DMS 273 (cell line): ENCODE results near the gene EVC2.
A peak's percentile ranks its signal among the peaks of the same experiment; 100 is the strongest.

Source experiments
- DNase-seq: peaks from one replicate; lab custom pipeline; 2025; ENCODE audit not compliant: unreplicated experiment; lab: John Stamatoyannopoulos, UW

The EVC2 gene

GRCh38 chr4:5708449-5709206 lies at the start of gene EVC2:
TSS of gene EVC2 (minus strand) at chr4:5708559. CDS start at chr4:5708513, 46 bp downstream.
- DNase-seq: peak; percentile 73

- DNase-seq: no peak
Measured at GRCh38 chr4:5757954-5758353, 49.6 kb upstream of the EVC2 start.

GRCh38 chr4:5757536-5757935 lies 49.2 kb upstream of the EVC2 start:
- DNase-seq: no peak

- no peak for DNase-seq
Measured at GRCh38 chr4:5757091-5757490, 48.7 kb upstream of the EVC2 start.

GRCh38 chr4:5756271-5756670 lies 47.9 kb upstream of the EVC2 start:
- no peak for DNase-seq

GRCh38 chr4:5755679-5756078 lies 47.3 kb upstream of the EVC2 start:
- no peak for DNase-seq

GRCh38 chr4:5755161-5755560 lies 46.8 kb upstream of the EVC2 start:
- DNase-seq: no peak

- DNase-seq: no peak
Measured at GRCh38 chr4:5754529-5754881, 46.1 kb upstream of the EVC2 start.

GRCh38 chr4:5753766-5754528 lies 45.6 kb upstream of the EVC2 start:
- DNase-seq: no peak

GRCh38 chr4:5753366-5753765 lies 45.0 kb upstream of the EVC2 start:
- no peak for DNase-seq

GRCh38 chr4:5752376-5753184 lies 44.2 kb upstream of the EVC2 start:
- no peak for DNase-seq

GRCh38 chr4:5751666-5752375 lies 43.5 kb upstream of the EVC2 start:
- DNase-seq: no peak

GRCh38 chr4:5750946-5751665 lies 42.7 kb upstream of the EVC2 start:
- DNase-seq: peak; percentile 72

GRCh38 chr4:5750052-5750945 lies 41.9 kb upstream of the EVC2 start:
- peak; percentile 26 for DNase-seq

- DNase-seq: no peak
Measured at GRCh38 chr4:5749568-5749967, 41.2 kb upstream of the EVC2 start.

- DNase-seq: peak; percentile 19
Measured at GRCh38 chr4:5747738-5748375, 39.5 kb upstream of the EVC2 start.

GRCh38 chr4:5746829-5747737 lies 38.7 kb upstream of the EVC2 start:
- DNase-seq: no peak

- no peak for DNase-seq
Measured at GRCh38 chr4:5746250-5746649, 37.9 kb upstream of the EVC2 start.
